Spleen (tissue), 7 donors: ENCODE results near the gene NAA15.

Source experiments
- POLR2AphosphoS5 ChIP-seq, 3 donors: sonication (generic); formaldehyde crosslinking; IDR thresholded peaks; one replicate each; pipeline ENCODE4 v1.5.1; 2017; ENCODE audit warnings: antibody characterized with exemption in 3 of 3
- TF ChIP-seq, protein P1 (sequence below), 11 experiments: fragments of 200-600 bp in 7 of 11; fragments of 450-650 bp in 4 of 11; sonication (generic) in 4 of 11; IDR thresholded peaks in 8 of 11; conservative IDR thresholded peaks in 3 of 11; 1 replicate in 7 of 11; 2 replicates in 4 of 11; pipeline versions ENCODE4 v1.4.0 to v1.8.0; 2016 to 2021; ENCODE audit warnings: antibody characterized with exemption in 11 of 11, inconsistent platforms in 4 of 11, mild to moderate bottlenecking in 1 of 11
- donor health status: DM: no; HTN: no; CAD: no; lungs with moderate emphysema.
- donor health status: DM: no; HTN: no; CAD: no.
- donor health status: DM: no; HTN: no; CAD: no.

DNA sequence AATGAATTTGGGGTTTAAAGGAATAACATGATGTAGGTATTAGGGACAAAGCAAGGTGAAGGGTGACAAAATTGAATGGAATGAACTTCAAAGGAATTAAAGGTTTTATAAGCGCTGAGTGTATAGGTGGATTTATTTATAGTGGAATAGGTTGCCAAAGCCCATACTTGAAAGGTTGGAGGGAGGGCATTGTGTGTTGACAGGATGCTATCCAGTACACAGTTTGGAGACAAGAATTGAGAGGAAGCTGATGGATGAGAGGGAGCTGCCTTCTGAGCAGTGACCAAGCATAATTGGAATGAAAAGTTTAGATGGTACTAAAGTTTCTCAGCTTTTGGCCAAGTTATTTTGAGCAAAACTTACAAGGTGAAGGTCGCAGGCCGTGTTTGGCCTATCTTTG, 100.1 kb downstream of the NAA15 start:
- TF ChIP-seq, protein P1, sequence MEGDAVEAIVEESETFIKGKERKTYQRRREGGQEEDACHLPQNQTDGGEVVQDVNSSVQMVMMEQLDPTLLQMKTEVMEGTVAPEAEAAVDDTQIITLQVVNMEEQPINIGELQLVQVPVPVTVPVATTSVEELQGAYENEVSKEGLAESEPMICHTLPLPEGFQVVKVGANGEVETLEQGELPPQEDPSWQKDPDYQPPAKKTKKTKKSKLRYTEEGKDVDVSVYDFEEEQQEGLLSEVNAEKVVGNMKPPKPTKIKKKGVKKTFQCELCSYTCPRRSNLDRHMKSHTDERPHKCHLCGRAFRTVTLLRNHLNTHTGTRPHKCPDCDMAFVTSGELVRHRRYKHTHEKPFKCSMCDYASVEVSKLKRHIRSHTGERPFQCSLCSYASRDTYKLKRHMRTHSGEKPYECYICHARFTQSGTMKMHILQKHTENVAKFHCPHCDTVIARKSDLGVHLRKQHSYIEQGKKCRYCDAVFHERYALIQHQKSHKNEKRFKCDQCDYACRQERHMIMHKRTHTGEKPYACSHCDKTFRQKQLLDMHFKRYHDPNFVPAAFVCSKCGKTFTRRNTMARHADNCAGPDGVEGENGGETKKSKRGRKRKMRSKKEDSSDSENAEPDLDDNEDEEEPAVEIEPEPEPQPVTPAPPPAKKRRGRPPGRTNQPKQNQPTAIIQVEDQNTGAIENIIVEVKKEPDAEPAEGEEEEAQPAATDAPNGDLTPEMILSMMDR (IDR thresholded peaks at IDR 0.05 in 8 of 11, conservative IDR thresholded peaks at IDR 0.05 in 3 of 11) = no peak
- no peak for TF ChIP-seq POLR2AphosphoS5 (IDR thresholded peaks at IDR 0.05)
